Kidney (tissue), 14 donors: ENCODE results near the gene MCOLN3. TPM values are rescaled to one million over a fixed set of nuclear protein-coding genes. Genes with fewer than 3 reads are reported as not detected.
A peak's percentile ranks its signal among the peaks of the same experiment; 100 is the strongest.

ENCODE experiments used
- DNase-seq, 5 donors: peaks; one replicate each; pipeline ENCODE4 v3.0.0-alpha.2; 2013 to 2020
- FAIRE-seq: peaks from 2 replicates; lab custom pipeline; 2012; peaks lifted over from hg19 to GRCh38; lab: Jason Lieb, UNC
- H3K27ac ChIP-seq, 2 donors: one replicate each; pipeline ENCODE4 v1.7.0; 2013; ENCODE audit warnings: low read depth in 2 of 2, low read length in 2 of 2, inconsistent platforms in 1 of 2
- H3K27me3 ChIP-seq: one replicate; pipeline ENCODE4 v1.7.1; 2013; ENCODE audit warnings: low read length, inconsistent platforms; ENCODE audit not compliant: control insufficient read depth, insufficient read depth
- H3K36me3 ChIP-seq, 3 donors: one replicate each; pipeline versions ENCODE4 v1.7.0 to v1.7.1; 2013; ENCODE audit warnings: low read length in 3 of 3, control low read depth in 1 of 3, inconsistent platforms in 1 of 3; ENCODE audit not compliant: insufficient read depth in 3 of 3, control insufficient read depth in 2 of 3
- H3K4me1 ChIP-seq, 3 donors: one replicate each; pipeline versions ENCODE4 v1.7.0 to v1.7.1; 2013; ENCODE audit warnings: low read length in 3 of 3, inconsistent platforms in 1 of 3, low read depth in 1 of 3; ENCODE audit not compliant: control insufficient read depth in 2 of 3, insufficient read depth in 2 of 3
- H3K4me3 ChIP-seq, 3 donors: one replicate each; pipeline versions ENCODE4 v1.7.0 to v1.8.1; 2013; ENCODE audit warnings: low read length in 3 of 3, control low read depth in 1 of 3, inconsistent platforms in 1 of 3
- H3K9ac ChIP-seq, 3 donors: one replicate each; pipeline versions ENCODE4 v1.7.0 to v1.7.1; 2013; ENCODE audit warnings: low read length in 3 of 3, control low read depth in 1 of 3, inconsistent platforms in 1 of 3
- H3K9me3 ChIP-seq, 3 donors: one replicate each; pipeline versions ENCODE4 v1.7.0 to v1.7.1; 2013; ENCODE audit warnings: low read length in 3 of 3, control low read depth in 1 of 3, inconsistent platforms in 1 of 3; ENCODE audit not compliant: control insufficient read depth in 2 of 3, insufficient read depth in 1 of 3
- CTCF ChIP-seq: IDR thresholded peaks from 3 replicates; pipeline ENCODE4 v1.5.1; 2012; ENCODE audit warnings: mild to moderate bottlenecking, moderate library complexity, borderline replicate concordance; ENCODE audit not compliant: insufficient read depth; ENCODE audit errors: extremely low read depth
- intact Hi-C: fragments of 100-400 bp; cut with DNase I; formaldehyde crosslinking; loops from one replicate; pipeline ENCODE4 v1.11.1; 2022
- polyA plus RNA-seq: library from polyadenylated mRNA; stranded (reverse); fragments of 350-450 nt; fragmentation: Illumina TruSeq; extraction: RNeasy Lipid Tissue Mini Kit (QIAGEN cat#74804); gene quantifications from one replicate; pipeline ENCODE4 v1.2.3, GENCODE V29; 2014; ENCODE audit warnings: low read depth, low replicate concordance; ENCODE audit not compliant: insufficient read depth
- total RNA-seq: library from RNA; stranded (reverse); fragmentation: NEBNext Ultra II Directional; extraction: Animal tissue kit (Norgen Biotek cat#: 25700); gene quantifications from one replicate; pipeline ENCODE4 v1.2.1, GENCODE V29; 2021
- donor health status: control.
- donor health status: control.
- donor health status: control.
- donor health status: control.
- donor health status: control.
- donor health status: DM: yes; HTN: yes; CAD: no.
- donor health status: Normal renal cell carcinoma (clear cell type).

Gene MCOLN3
- total and polyA plus RNA-seq, 2 donors from 2014 or later = 3.1 to 7.8 TPM

- Histone ChIP-seq H3K9me3 (no peaks in the 10 kb centered on the region), H3K36me3 (no peaks in the 10 kb centered on the region), H3K27me3 (no peaks in the 10 kb centered on the region), H3K27ac (no peak overlapping the region), H3K4me1 (no peaks in the 10 kb centered on the region), H3K4me3 (no peak overlapping the region), H3K9ac (no peak overlapping the region)
- no peak for TF ChIP-seq CTCF
- intact Hi-C loops = no loop called here
- DNase-seq (no peak), FAIRE-seq (no peak)
Observed at GRCh38 chr1:85030536-85030935, 17.8 kb downstream of the MCOLN3 start.

- no peak for TF ChIP-seq CTCF
- FAIRE-seq (no peak), DNase-seq (no peak)
- no peaks in the 10 kb centered on the region for H3K4me1 ChIP-seq
- no peak overlapping the region for H3K9ac ChIP-seq
- intact Hi-C loops = no loop called here
- no peak overlapping the region for H3K27ac ChIP-seq
- H3K4me3 ChIP-seq = no peak overlapping the region
- no peaks in the 10 kb centered on the region for H3K27me3 ChIP-seq
- H3K9me3 ChIP-seq = no peaks in the 10 kb centered on the region
- peaks cover 0 to 2% (median 0%) of the 10 kb centered on the region in 3 donors for H3K36me3 ChIP-seq
Observed at GRCh38 chr1:85028151-85028550, 20.1 kb downstream of the MCOLN3 start.

- H3K36me3 ChIP-seq = peaks cover 0 to 2% (median 0%) of the 10 kb centered on the region in 3 donors
- no peak overlapping the region for H3K27ac ChIP-seq
- no peaks in the 10 kb centered on the region for H3K4me1 ChIP-seq
- no peaks in the 10 kb centered on the region for H3K9me3 ChIP-seq
- intact Hi-C loops = no loop called here
- no peak overlapping the region for H3K9ac ChIP-seq
- FAIRE-seq (no peak), DNase-seq (peak in 1 of 5 donors; percentile 7)
- H3K27me3 ChIP-seq = no peaks in the 10 kb centered on the region
- no peak overlapping the region for H3K4me3 ChIP-seq
- peak; percentile 4 for TF ChIP-seq CTCF
Observed at GRCh38 chr1:85027242-85027983, 20.9 kb downstream of the MCOLN3 start.

GRCh38 chr1:85025940-85026339, 22.4 kb downstream of the MCOLN3 start:
- H3K4me1 ChIP-seq = no peaks in the 10 kb centered on the region
- intact Hi-C loops = no loop called here
- no peak overlapping the region for H3K27ac ChIP-seq
- TF ChIP-seq CTCF = no peak
- no peak overlapping the region for H3K4me3 ChIP-seq
- H3K9ac ChIP-seq = no peak overlapping the region
- H3K27me3 ChIP-seq = no peaks in the 10 kb centered on the region
- DNase-seq (no peak), FAIRE-seq (no peak)
- H3K9me3 ChIP-seq = no peaks in the 10 kb centered on the region
- peaks cover 0 to 2% (median 0%) of the 10 kb centered on the region in 3 donors for H3K36me3 ChIP-seq
